HepG2 (cell line): ENCODE data around the gene BRPF1.

Experiments
- EZH2 ChIP-seq: conservative IDR thresholded peaks from 2 replicates; pipeline ENCODE4 v1.6.1; 2012; ENCODE audit warnings: mild to moderate bottlenecking, low read depth, low read length, moderate library complexity
- ZNF780A ChIP-seq: sonication (generic); formaldehyde crosslinking; IDR thresholded peaks from 2 replicates; pipeline ENCODE4 v1.8.0; 2022; ENCODE audit warnings: mild to moderate bottlenecking, missing genetic modification reagents, moderate library complexity

DNA sequence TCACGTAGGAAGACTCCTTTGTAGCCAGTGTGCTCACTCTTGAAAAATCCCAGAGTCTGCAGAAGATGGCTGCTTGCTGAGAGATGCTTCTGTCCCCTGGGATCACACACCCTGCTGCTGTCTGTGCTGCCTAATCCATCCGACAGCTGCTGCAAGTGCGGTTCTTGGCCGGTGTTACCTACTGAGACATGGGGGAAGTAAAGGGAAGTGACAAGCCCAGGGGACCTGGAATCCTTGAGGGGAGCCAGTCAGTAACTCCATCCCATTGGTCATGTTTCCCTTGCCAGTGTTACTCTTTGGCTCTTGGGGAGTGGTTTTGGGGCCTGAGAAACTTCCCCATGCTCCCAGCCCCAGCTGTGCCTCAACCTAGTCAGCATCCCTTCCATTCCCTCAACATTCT lies 36.2 kb upstream of the BRPF1 start:
- TF ChIP-seq ZNF780A (CRISPR knock-in tag) (no peak), EZH2 (no peak)
